WERI-Rb-1 (cell line): ENCODE data around the gene SYNJ2.

ENCODE experiments used
- DNase-seq: peaks from one replicate; pipeline ENCODE4 v3.0.0-alpha.2; 2020
- H3K27ac ChIP-seq: fragments of 250-450 bp; sonication (Bioruptor Pico); 2 replicates; pipeline ENCODE4 v1.5.1; 2020; ENCODE audit warnings: mild to moderate bottlenecking, moderate library complexity
- H3K27me3 ChIP-seq: fragments of 250-450 bp; sonication (Bioruptor Pico); 2 replicates; pipeline ENCODE4 v1.5.1; 2021; ENCODE audit warnings: mild to moderate bottlenecking, low read depth, moderate library complexity; ENCODE audit not compliant: insufficient read depth, severe bottlenecking
- H3K36me3 ChIP-seq: fragments of 250-450 bp; sonication (Bioruptor Pico); 2 replicates; pipeline ENCODE4 v1.5.1; 2020; ENCODE audit warnings: mild to moderate bottlenecking, moderate library complexity
- H3K4me3 ChIP-seq: 2 replicates; pipeline ENCODE4 v1.5.1; 2011; ENCODE audit warnings: low read depth, mild to moderate bottlenecking, control low read depth, low read length
- H3K9me3 ChIP-seq: fragments of 250-450 bp; sonication (Bioruptor Pico); 2 replicates; pipeline ENCODE4 v1.5.1; 2021; ENCODE audit warnings: mild to moderate bottlenecking, moderate library complexity; ENCODE audit not compliant: severe bottlenecking
- TF ChIP-seq, protein P1 (sequence below): IDR thresholded peaks from 2 replicates; pipeline ENCODE4 v1.5.1; 2011; ENCODE audit warnings: low read depth, mild to moderate bottlenecking, control low read depth, inconsistent platforms, low read length

Gene SYNJ2

GRCh38 chr6:158143700-158144099 lies 162.0 kb downstream of the SYNJ2 start:
- Histone ChIP-seq H3K9me3 (no peaks in the 10 kb centered on the region), H3K27ac (no peak overlapping the region), H3K36me3 (peaks cover 22% of the 10 kb centered on the region), H3K4me3 (no peak overlapping the region), H3K27me3 (no peaks in the 10 kb centered on the region)
- TF ChIP-seq, protein P1, sequence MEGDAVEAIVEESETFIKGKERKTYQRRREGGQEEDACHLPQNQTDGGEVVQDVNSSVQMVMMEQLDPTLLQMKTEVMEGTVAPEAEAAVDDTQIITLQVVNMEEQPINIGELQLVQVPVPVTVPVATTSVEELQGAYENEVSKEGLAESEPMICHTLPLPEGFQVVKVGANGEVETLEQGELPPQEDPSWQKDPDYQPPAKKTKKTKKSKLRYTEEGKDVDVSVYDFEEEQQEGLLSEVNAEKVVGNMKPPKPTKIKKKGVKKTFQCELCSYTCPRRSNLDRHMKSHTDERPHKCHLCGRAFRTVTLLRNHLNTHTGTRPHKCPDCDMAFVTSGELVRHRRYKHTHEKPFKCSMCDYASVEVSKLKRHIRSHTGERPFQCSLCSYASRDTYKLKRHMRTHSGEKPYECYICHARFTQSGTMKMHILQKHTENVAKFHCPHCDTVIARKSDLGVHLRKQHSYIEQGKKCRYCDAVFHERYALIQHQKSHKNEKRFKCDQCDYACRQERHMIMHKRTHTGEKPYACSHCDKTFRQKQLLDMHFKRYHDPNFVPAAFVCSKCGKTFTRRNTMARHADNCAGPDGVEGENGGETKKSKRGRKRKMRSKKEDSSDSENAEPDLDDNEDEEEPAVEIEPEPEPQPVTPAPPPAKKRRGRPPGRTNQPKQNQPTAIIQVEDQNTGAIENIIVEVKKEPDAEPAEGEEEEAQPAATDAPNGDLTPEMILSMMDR: 0 out of 2 replicates have a peak, but pooled peaks have one; percentile 31
- no peak for DNase-seq
